Lower lobe of right lung (tissue), 2 donors: ENCODE results near the gene ZNF556. TPM values are rescaled to one million over a fixed set of nuclear protein-coding genes. Genes with fewer than 3 reads are reported as not detected.

Experiments
- ATAC-seq, 2 donors: fragments of 200-7000 bp; cut with Tn5 transposase; one replicate each; pipeline ENCODE4 v1.9.1; 2020 to 2022; ENCODE audit warnings: mild to moderate bottlenecking in 2 of 2, moderate library complexity in 2 of 2
- DNase-seq: peaks from one replicate; pipeline ENCODE4 v3.0.0-alpha.2; 2020
- H3K27ac ChIP-seq: fragments of 200-600 bp; one replicate; pipeline ENCODE4 v1.8.0; 2022
- H3K27me3 ChIP-seq: fragments of 200-600 bp; one replicate; pipeline ENCODE4 v1.8.0; 2022; ENCODE audit warnings: low read depth
- H3K36me3 ChIP-seq: fragments of 200-600 bp; one replicate; pipeline ENCODE4 v1.8.0; 2022; ENCODE audit warnings: mild to moderate bottlenecking
- H3K4me1 ChIP-seq: fragments of 200-600 bp; one replicate; pipeline ENCODE4 v1.8.0; 2022
- H3K4me3 ChIP-seq: fragments of 200-600 bp; one replicate; pipeline ENCODE4 v1.8.0; 2022; ENCODE audit warnings: mild to moderate bottlenecking
- H3K9me3 ChIP-seq: fragments of 200-600 bp; one replicate; pipeline ENCODE4 v1.8.0; 2022
- intact Hi-C: fragments of 100-400 bp; cut with DNase I; formaldehyde crosslinking; loops from one replicate; pipeline ENCODE4 v1.11.0; 2022
- long read RNA-seq: library from polyadenylated mRNA; unstranded; transcript quantifications from one replicate; pipeline ENCODE4 v2.0.0, GENCODE V29; 2021
- total RNA-seq: library from RNA; stranded (reverse); fragmentation: NEBNext Ultra II Directional; extraction: Animal tissue kit (Norgen Biotek cat#: 25700); gene quantifications from one replicate; pipeline ENCODE4 v1.2.1, GENCODE V29; 2021
- TF ChIP-seq, protein P1 (sequence below): fragments of 200-600 bp; IDR thresholded peaks from one replicate; pipeline ENCODE4 v1.8.0; 2022; ENCODE audit warnings: antibody characterized with exemption, mild to moderate bottlenecking
- donor health status: DM: no; HTN: yes; CAD: no; lungs with severe emphysema.

The ZNF556 gene
- total RNA-seq: not detected
- long read RNA-seq: 0 reads

DNA sequence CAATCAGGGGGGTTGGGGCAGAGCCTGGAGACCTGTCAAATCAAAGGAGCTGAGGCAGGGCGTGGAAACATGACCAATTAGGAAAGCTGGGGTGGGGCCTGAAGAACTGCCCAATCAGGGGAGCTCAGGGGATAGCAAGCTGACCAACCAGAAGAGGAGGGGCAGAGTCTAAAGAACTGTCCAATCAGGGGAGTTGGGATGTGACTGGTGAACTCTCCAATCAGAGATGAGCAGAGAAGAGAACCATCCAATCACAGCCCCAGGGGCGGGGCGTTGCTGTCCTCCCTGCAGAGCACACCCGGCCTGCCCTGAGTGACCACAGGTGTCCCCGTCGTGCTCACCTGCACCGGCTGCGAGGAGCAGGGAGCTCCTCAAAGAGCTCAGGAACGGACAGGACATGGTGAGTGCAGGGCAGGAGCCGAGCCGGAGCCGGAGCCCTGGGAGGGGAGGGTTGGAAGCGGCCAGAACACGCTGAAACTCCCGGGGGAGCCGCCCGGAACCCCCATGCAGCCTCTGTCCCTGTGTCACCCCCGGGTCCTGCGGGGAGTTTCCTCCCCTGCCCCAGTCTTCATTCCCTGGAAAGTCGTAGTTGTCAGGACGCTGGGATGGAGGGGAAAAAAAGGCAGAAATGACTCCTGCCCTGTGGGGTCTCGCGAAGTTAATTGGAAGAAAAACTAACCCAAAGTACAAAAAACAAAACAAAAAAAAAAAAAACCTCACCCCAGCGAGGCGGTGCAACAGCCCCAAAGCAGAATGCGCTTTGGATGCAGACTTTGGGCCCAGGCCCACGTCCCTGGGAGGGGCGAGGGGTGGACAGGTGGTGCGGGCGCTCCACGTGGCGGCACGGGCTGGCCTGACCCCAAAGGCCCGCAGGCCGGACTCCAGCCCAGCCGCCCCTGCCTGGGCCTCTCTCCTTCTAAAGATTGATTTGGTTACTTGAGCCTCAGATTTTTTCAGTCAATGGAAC lies at the start of gene ZNF556:
Gene ZNF556, plus strand, starts transcription at position 311 of the 967 bp plus-strand sequence. Its CDS starts 87 bp downstream, at position 398.
- no peaks in the 10 kb centered on the region for H3K27me3 ChIP-seq
- H3K36me3 ChIP-seq: no peaks in the 10 kb centered on the region
- ATAC-seq (peak in 1 of 2 donors; percentile 42), DNase-seq (no peak)
- intact Hi-C loops: no loop called here
- H3K9me3 ChIP-seq: no peaks in the 10 kb centered on the region
- TF ChIP-seq, protein P1, sequence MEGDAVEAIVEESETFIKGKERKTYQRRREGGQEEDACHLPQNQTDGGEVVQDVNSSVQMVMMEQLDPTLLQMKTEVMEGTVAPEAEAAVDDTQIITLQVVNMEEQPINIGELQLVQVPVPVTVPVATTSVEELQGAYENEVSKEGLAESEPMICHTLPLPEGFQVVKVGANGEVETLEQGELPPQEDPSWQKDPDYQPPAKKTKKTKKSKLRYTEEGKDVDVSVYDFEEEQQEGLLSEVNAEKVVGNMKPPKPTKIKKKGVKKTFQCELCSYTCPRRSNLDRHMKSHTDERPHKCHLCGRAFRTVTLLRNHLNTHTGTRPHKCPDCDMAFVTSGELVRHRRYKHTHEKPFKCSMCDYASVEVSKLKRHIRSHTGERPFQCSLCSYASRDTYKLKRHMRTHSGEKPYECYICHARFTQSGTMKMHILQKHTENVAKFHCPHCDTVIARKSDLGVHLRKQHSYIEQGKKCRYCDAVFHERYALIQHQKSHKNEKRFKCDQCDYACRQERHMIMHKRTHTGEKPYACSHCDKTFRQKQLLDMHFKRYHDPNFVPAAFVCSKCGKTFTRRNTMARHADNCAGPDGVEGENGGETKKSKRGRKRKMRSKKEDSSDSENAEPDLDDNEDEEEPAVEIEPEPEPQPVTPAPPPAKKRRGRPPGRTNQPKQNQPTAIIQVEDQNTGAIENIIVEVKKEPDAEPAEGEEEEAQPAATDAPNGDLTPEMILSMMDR: no peak
- no peak within 1 kb of the TSS for H3K27ac ChIP-seq
- no peaks in the 10 kb centered on the region for H3K4me1 ChIP-seq
- H3K4me3 ChIP-seq: no peak within 1 kb of the TSS

DNA sequence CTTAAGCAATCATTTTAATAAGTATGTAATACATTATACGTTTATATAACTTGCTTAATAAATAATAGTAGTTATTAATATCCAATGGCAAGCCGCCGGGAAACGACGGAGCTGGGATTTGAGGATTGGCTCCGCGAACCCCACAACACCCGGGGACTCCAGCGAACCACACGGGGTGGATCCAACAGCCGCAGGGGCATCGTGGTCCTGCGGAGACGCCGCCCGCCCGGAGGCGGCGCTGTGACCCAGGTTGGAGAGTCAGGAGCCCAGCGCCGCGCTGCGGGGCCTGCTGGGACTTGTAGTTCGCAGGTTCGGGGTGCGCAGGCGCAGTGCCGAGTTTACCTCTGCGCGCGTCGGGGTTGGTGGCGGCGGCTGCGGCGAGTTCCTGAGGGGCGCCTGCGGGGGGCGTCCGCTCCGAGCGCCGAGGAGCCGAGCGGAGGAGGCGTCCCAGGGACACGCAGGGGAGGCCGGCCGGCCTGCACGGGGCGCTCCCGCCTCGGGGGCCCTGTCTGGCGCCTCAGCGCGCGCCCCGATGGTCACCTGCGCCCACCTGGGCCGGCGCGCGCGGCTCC lies 47.5 kb upstream of the ZNF556 start, which contains the start of gene ZNF554:
Gene ZNF554, plus strand, starts transcription at position 329 of the 572 bp plus-strand sequence. Its CDS starts 204 bp downstream, at position 533.
- Histone ChIP-seq H3K4me3 (peak within 1 kb of the TSS; percentile 91), H3K9me3 (no peaks in the 10 kb centered on the region), H3K4me1 (peaks cover 16% of the 10 kb centered on the region), H3K27me3 (no peaks in the 10 kb centered on the region), H3K27ac (peak within 1 kb of the TSS; percentile 76), H3K36me3 (no peaks in the 10 kb centered on the region)
- peak; percentile 99 for DNase-seq
- peak; percentile 98 to 99 for ATAC-seq
- TF ChIP-seq, protein P1: peak; percentile 98
- intact Hi-C loops: no loop called here

DNA sequence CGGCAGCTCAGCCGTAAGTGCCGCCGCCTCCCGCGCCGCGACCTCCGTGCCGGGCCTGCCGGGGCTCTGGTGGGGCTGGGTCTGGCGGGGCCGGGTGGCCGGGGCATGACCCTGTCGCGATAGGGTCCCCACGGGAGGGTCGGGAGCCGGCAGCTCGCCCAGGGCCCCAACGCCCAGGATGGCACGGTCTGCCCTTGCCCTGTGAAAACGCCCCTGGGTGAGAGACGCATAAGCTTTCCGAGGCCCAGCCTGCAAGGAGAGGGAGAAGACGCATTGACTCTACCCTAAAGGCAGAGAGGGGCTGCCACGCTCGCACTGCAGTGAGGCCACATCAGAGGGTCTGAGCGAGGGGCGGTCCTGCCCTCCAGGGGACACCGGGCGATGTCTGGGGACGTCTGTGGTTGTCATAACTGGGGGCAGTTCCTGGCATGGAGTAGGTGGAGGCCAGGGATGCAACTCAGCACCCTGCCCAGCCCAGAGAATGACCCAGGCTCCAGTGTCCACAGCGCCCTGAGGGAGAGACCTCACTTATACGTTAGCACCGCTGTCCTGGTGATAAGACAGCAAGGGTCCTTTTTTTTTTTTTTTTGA lies 46.9 kb upstream of the ZNF556 start:
- intact Hi-C loops: no loop called here
- Histone ChIP-seq H3K4me3 (peak overlapping the region; percentile 91), H3K9me3 (no peaks in the 10 kb centered on the region), H3K27me3 (no peaks in the 10 kb centered on the region), H3K27ac (peak overlapping the region; percentile 76), H3K36me3 (no peaks in the 10 kb centered on the region), H3K4me1 (peaks cover 16% of the 10 kb centered on the region)
- ATAC-seq: peak; percentile 7
- DNase-seq: peak; percentile 50
- TF ChIP-seq, protein P1: no peak

DNA sequence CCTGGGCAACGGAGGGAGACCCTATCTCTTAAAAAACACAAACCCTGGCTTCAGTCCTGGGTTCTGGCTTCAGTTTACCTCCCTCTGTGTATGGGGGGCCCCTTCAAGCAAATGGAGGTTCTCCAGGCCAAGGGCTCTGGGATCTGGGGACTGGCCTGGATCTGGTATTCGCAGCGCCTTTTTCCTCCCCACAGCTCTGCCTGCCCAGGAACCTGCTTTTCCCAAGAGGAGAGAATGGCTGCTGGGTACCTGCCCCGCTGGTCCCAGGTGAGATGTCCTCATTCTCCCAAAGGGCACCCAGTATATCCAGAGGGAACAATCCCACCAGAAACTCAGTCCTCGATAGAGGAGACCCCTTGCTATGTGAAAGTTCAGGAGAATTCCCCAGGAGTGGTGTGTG lies 44.3 kb upstream of the ZNF556 start:
- intact Hi-C loops: no loop called here
- Histone ChIP-seq H3K27me3 (no peaks in the 10 kb centered on the region), H3K27ac (no peak overlapping the region), H3K9me3 (no peaks in the 10 kb centered on the region), H3K4me1 (peaks cover 16% of the 10 kb centered on the region), H3K36me3 (peaks cover 12% of the 10 kb centered on the region), H3K4me3 (no peak overlapping the region)
- DNase-seq: no peak
- TF ChIP-seq, protein P1: no peak
- no peak for ATAC-seq

DNA sequence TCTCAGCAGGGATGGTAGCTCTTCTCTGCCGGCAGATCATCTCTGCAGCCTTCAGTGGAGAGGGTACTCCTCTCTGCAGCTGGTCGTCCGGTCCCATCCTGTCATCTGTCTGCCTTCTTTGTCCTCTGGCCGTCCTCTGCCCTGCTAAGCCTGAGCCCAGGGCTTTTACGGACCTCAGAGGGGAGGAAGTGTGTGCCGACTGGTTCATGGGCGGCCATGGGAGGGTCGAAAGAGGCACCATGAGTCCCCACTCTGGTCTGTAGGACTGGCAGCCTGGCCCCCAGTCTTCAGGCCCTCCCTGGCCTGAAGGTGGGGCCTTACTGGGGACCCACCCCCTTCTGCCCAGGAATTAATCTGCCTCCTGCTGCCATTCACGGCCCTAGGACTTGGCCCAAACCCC lies 43.5 kb upstream of the ZNF556 start:
- H3K36me3 ChIP-seq: peaks cover 20% of the 10 kb centered on the region
- no peak for ATAC-seq
- H3K4me1 ChIP-seq: peaks cover 16% of the 10 kb centered on the region
- no peak overlapping the region for H3K4me3 ChIP-seq
- TF ChIP-seq, protein P1: no peak
- H3K27me3 ChIP-seq: no peaks in the 10 kb centered on the region
- intact Hi-C loops: no loop called here
- no peak for DNase-seq
- H3K27ac ChIP-seq: no peak overlapping the region
- no peaks in the 10 kb centered on the region for H3K9me3 ChIP-seq
